AG04450 (cell line): ENCODE results near the gene PRADC1. TPM values are rescaled to one million over a fixed set of nuclear protein-coding genes. Genes with fewer than 3 reads are reported as not detected.

Experiments used
- CTCF ChIA-PET: fragments of 300-600, 350-600 bp; formaldehyde crosslinking; extraction: SDS; loops from one replicate; lab custom pipeline; 2022; ENCODE audit warnings: antibody characterized with exemption, inconsistent platforms; lab: Charles Lee
- POLR2A ChIA-PET: fragments of 350-600 bp; formaldehyde crosslinking; extraction: SDS; loops from one replicate; lab custom pipeline; 2021; ENCODE audit warnings: antibody characterized with exemption, inconsistent platforms; lab: Yijun Ruan, JAX
- DNase-seq: peaks from one replicate; pipeline ENCODE4 v3.0.0-alpha.2; 2011; ENCODE audit warnings: low read depth, low spot score
- H3K27ac ChIP-seq: one replicate; pipeline ENCODE4 v1.5.1; 2012; ENCODE audit warnings: low read depth, low read length, control low read depth
- H3K27me3 ChIP-seq: one replicate; pipeline ENCODE4 v1.6.0; 2012; ENCODE audit warnings: low read length; ENCODE audit not compliant: control insufficient read depth, insufficient read depth
- H3K4me3 ChIP-seq: 2 replicates; pipeline ENCODE4 v1.5.1; 2011; ENCODE audit warnings: mild to moderate bottlenecking, low read depth, low read length, control low read depth
- H3K9me3 ChIP-seq: 2 replicates; pipeline ENCODE4 v1.5.1; 2012; ENCODE audit warnings: low read length; ENCODE audit not compliant: control insufficient read depth, insufficient read depth
- polyA plus RNA-seq: library from polyadenylated mRNA; depleted of rRNA; stranded (reverse); fragments of >200 nt; gene quantifications from 2 replicates; pipeline ENCODE4 v1.2.3, GENCODE V29; 2011
- TF ChIP-seq, protein P1 (sequence below): IDR thresholded peaks from 2 replicates; pipeline ENCODE4 v1.5.1; 2011; ENCODE audit warnings: low read depth, low read length, control low read depth, inconsistent platforms

The PRADC1 gene
- polyA plus RNA-seq, 1 experiment: 11.6 TPM

GRCh38 chr2:73254343-73255006, 21.4 kb upstream of the PRADC1 start:
- Histone ChIP-seq H3K27me3 (no peaks in the 10 kb centered on the region), H3K4me3 (no peak overlapping the region), H3K27ac (no peak overlapping the region), H3K9me3 (no peaks in the 10 kb centered on the region)
- CTCF ChIA-PET: no interaction called here
- TF ChIP-seq, protein P1, sequence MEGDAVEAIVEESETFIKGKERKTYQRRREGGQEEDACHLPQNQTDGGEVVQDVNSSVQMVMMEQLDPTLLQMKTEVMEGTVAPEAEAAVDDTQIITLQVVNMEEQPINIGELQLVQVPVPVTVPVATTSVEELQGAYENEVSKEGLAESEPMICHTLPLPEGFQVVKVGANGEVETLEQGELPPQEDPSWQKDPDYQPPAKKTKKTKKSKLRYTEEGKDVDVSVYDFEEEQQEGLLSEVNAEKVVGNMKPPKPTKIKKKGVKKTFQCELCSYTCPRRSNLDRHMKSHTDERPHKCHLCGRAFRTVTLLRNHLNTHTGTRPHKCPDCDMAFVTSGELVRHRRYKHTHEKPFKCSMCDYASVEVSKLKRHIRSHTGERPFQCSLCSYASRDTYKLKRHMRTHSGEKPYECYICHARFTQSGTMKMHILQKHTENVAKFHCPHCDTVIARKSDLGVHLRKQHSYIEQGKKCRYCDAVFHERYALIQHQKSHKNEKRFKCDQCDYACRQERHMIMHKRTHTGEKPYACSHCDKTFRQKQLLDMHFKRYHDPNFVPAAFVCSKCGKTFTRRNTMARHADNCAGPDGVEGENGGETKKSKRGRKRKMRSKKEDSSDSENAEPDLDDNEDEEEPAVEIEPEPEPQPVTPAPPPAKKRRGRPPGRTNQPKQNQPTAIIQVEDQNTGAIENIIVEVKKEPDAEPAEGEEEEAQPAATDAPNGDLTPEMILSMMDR: no peak
- POLR2A ChIA-PET: interaction anchor here (1.2 kb wide), 1 partner anchor 19 kb away, joined by 3 read pairs; no protein-coding TSS in a partner anchor
- no peak for DNase-seq

DNA sequence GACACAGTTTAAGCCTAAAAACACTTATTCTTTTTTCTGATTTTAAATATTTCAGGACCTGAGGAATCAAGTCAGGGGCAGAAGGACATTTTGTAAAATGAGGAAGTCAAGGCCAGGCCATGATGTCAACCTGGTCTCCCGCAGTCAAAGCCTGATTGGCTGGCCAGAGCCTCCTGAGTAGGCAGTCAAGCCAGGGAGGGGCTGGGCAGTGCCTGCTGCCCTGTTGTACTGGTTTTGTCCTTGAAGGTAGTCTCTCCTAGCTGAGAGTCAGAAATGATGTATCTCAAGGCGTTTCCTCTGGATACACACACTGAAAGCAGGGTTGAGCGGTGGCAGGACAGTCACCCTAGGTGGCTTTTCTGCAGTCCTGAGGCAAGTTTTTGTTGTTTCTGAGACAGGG, 20.9 kb upstream of the PRADC1 start:
- CTCF ChIA-PET: interaction anchor here (1.0 kb wide), 1 partner anchor 42 kb away, joined by 3 read pairs; no protein-coding TSS in a partner anchor
- Histone ChIP-seq H3K27me3 (no peaks in the 10 kb centered on the region), H3K4me3 (no peak overlapping the region), H3K27ac (no peak overlapping the region), H3K9me3 (no peaks in the 10 kb centered on the region)
- TF ChIP-seq, protein P1: no peak
- DNase-seq: no peak
- POLR2A ChIA-PET: interaction anchor here (1.2 kb wide), 1 partner anchor 18 kb away, joined by 3 read pairs; no protein-coding TSS in a partner anchor

- ChIA-PET POLR2A (no interaction called here), CTCF (interaction anchor here (0.5 to 1.0 kb wide), 2 partner anchors 18 to 41 kb away, joined by 3 read pairs; no protein-coding TSS in a partner anchor)
- TF ChIP-seq, protein P1: no peak
- H3K9me3 ChIP-seq: no peaks in the 10 kb centered on the region
- DNase-seq: no peak
- no peak overlapping the region for H3K27ac ChIP-seq
- H3K27me3 ChIP-seq: no peaks in the 10 kb centered on the region
- H3K4me3 ChIP-seq: no peak overlapping the region
Measured at GRCh38 chr2:73253400-73253799, 20.4 kb upstream of the PRADC1 start.

- TF ChIP-seq, protein P1: no peak
- Histone ChIP-seq H3K4me3 (no peak overlapping the region), H3K27ac (no peak overlapping the region), H3K9me3 (no peaks in the 10 kb centered on the region), H3K27me3 (no peaks in the 10 kb centered on the region)
- DNase-seq: no peak
- ChIA-PET CTCF (no interaction called here), POLR2A (interaction anchor here (1.1 to 1.5 kb wide), 2 partner anchors 18 to 19 kb away, joined by 3 to 6 read pairs; partner anchors contain the start of genes CCT7 and PRADC1)
Measured at GRCh38 chr2:73252238-73253027, 19.4 kb upstream of the PRADC1 start.
